IPS-11a (cell line): ENCODE results near the gene SLC26A2.

Source experiments
- H3K4me3 ChIP-seq: one replicate; pipeline ENCODE4 v1.5.1; 2013; ENCODE audit warnings: low read depth, low read length, control low read depth

The SLC26A2 gene

DNA sequence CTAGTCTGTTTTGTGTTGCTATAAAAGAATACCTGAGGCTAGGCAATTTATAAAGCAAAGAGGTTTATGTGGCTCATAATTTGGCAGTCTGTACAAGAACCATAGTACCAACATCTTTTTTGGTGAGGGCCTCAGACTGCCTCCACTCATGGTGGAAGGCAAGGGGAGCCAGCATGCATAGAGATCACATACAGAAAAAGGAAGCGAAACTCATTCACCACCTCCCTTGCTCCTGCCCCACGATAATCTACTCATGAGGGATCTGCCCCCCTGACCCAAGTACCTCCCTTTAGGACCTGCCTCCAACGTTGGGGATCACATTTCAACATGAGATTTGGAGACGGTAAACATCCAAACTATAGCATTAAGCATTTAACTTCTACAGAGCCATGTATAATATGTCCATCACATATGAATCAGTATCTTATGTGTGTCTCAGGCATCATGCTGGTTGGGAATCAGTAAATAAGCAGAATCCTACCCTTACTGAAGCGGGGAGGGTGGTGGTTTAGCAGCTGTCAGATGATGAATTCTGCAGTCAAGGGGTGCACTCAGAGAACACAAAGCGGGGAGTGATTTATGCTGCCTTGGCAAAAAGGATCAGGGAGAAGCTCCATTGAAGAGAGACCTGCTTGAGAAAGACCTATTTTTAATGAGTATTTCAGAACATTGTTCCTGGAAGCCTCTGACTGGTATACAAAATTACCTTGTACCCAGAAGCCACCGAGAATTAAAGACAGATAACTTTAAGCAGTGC lies 74.8 kb downstream of the SLC26A2 start:
- H3K4me3 ChIP-seq = no peak overlapping the region

DNA sequence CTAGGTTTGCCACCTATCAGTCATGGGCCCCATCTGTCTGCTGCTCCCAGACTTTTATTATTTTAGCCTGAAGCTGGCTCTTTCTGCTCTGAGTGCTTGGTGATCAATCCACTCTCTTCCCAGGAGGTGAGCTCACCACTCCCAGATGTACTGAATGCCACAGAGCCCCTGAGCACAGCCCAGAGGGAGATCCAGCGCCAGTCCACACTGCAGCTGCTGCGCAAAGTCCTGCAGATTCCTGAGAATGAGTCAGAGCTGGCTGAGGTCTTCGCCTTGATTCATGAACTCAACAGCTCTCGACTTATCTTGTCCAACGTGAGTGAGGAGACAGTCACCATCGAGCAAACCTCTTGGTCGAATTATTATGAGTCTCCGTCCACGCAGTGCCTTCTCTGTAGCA lies 76.0 kb downstream of the SLC26A2 start:
- H3K4me3 ChIP-seq = no peak overlapping the region
